HCT116 (cell line): ENCODE measurements around the gene UTP11. TPM values are rescaled to one million over a fixed set of nuclear protein-coding genes. Genes with fewer than 3 reads are reported as not detected.

Experiments
- ATAC-seq: fragments of 200-7000 bp; cut with Tn5 transposase; 2 replicates; pipeline ENCODE4 v1.9.1; 2020; ENCODE audit warnings: mild to moderate bottlenecking, moderate library complexity
- BruUV-seq: library from RNA; stranded (reverse); fragments of 400-500 nt; replicated peaks from 2 replicates; lab custom pipeline; 2021; lab: Mats Ljungman, UMichigan
- CTCF ChIA-PET: fragments of 300-600 bp; sonication (Branson Sonifier 250); formaldehyde crosslinking; loops from one replicate; lab custom pipeline; 2021; ENCODE audit warnings: antibody characterized with exemption; lab: Charles Lee
- POLR2A ChIA-PET: fragments of 300-600, 350-600 bp; sonication (Branson Sonifier 250); formaldehyde crosslinking; loops from one replicate; lab custom pipeline; 2021; ENCODE audit warnings: antibody characterized with exemption; lab: Charles Lee
- RAD21 ChIA-PET, 2 experiments: fragments of 300-600 bp; sonication (Branson Sonifier 250); formaldehyde crosslinking; loops; one replicate each; lab custom pipeline; 2023; ENCODE audit warnings: low total read pairs in 2 of 2; ENCODE audit not compliant: uncharacterized antibody in 2 of 2, unreplicated experiment in 2 of 2, low non-redundant PET in 1 of 2; lab: Charles Lee
- DNase-seq: peaks from one replicate; pipeline ENCODE4 v3.0.0-alpha.2; 2010; ENCODE audit warnings: low read depth, low spot score
- H2AFZ ChIP-seq: fragments of 200-600 bp; shearing (Covaris generic), sonication (generic); 2 replicates; pipeline ENCODE4 v1.6.1; 2017; ENCODE audit warnings: low read depth, mixed run types, mixed read lengths, antibody characterized with exemption, low read length; ENCODE audit not compliant: poor library complexity, severe bottlenecking
- H3K27ac ChIP-seq: 2 replicates; pipeline ENCODE4 v1.5.1; 2012; ENCODE audit warnings: low read depth, low read length
- H3K27me3 ChIP-seq: fragments of 200-600 bp; sonication (generic); 2 replicates; pipeline ENCODE4 v1.6.1; 2016; ENCODE audit warnings: mixed run types, low read length, mixed read lengths; ENCODE audit not compliant: insufficient read depth
- H3K36me3 ChIP-seq, 2 experiments: fragments of 200-500 bp in 1 of 2; fragments of 200-600 bp in 1 of 2; sonication (Bioruptor generic) in 1 of 2; sonication (generic) in 1 of 2; 2 replicates each; pipeline versions ENCODE4 v1.5.1 to v1.6.1; 2014 to 2016; ENCODE audit warnings: low read length in 2 of 2, inconsistent platforms in 1 of 2, mixed read lengths in 1 of 2, mixed run types in 1 of 2; ENCODE audit not compliant: insufficient read depth in 2 of 2, control insufficient read depth in 1 of 2
- H3K4me1 ChIP-seq, 2 experiments: fragments of 200-600 bp in 1 of 2; sonication (generic) in 1 of 2; 2 replicates each; pipeline versions ENCODE4 v1.5.1 to v1.6.1; 2012 to 2017; ENCODE audit warnings: low read length in 2 of 2, inconsistent platforms in 1 of 2, mild to moderate bottlenecking in 1 of 2, mixed read lengths in 1 of 2, mixed run types in 1 of 2, moderate library complexity in 1 of 2; ENCODE audit not compliant: insufficient read depth in 2 of 2, control insufficient read depth in 1 of 2
- H3K4me2 ChIP-seq: fragments of 200-600 bp; sonication (generic); 2 replicates; pipeline ENCODE4 v1.6.1; 2017; ENCODE audit warnings: mixed run types, low read length, mixed read lengths
- H3K4me3 ChIP-seq, 2 experiments: fragments of 200-600 bp in 1 of 2; sonication (generic) in 1 of 2; replicated peaks in 1 of 2; 2 replicates each; pipeline ENCODE4 v1.5.1; 2011 to 2016; ENCODE audit warnings: low read length in 2 of 2, control low read depth in 1 of 2, low read depth in 1 of 2, mild to moderate bottlenecking in 1 of 2, mixed read lengths in 1 of 2, mixed run types in 1 of 2
- H3K79me2 ChIP-seq: fragments of 200-600 bp; sonication (generic); 2 replicates; pipeline ENCODE4 v1.6.1; 2017; ENCODE audit warnings: mild to moderate bottlenecking, mixed run types, low read length, moderate library complexity, mixed read lengths; ENCODE audit not compliant: insufficient read depth
- H3K9ac ChIP-seq: fragments of 200-600 bp; sonication (generic); 2 replicates; pipeline ENCODE4 v1.6.1; 2016; ENCODE audit warnings: low read length, mixed read lengths
- H3K9me2 ChIP-seq: fragments of 200-600 bp; sonication (generic), shearing (Covaris generic); 2 replicates; pipeline ENCODE4 v1.6.1; 2017; ENCODE audit warnings: mixed run types, mild to moderate bottlenecking, moderate library complexity; ENCODE audit not compliant: insufficient read depth
- H3K9me3 ChIP-seq, 2 experiments: fragments of 200-500 bp in 1 of 2; fragments of 200-600 bp in 1 of 2; sonication (Bioruptor generic) in 1 of 2; sonication (generic) in 1 of 2; 2 replicates each; pipeline ENCODE4 v1.6.1; 2014 to 2017; ENCODE audit warnings: low read length in 2 of 2, mixed read lengths in 2 of 2, inconsistent platforms in 1 of 2, low read depth in 1 of 2, mild to moderate bottlenecking in 1 of 2, mixed run types in 1 of 2, moderate library complexity in 1 of 2; ENCODE audit not compliant: control insufficient read depth in 1 of 2, insufficient read depth in 1 of 2
- H4K20me1 ChIP-seq: fragments of 200-600 bp; sonication (generic), shearing (Covaris generic); 2 replicates; pipeline ENCODE4 v1.6.1; 2017; ENCODE audit warnings: mixed run types, mild to moderate bottlenecking, moderate library complexity; ENCODE audit not compliant: insufficient read depth
- ATF3 ChIP-seq: IDR thresholded peaks from 2 replicates; pipeline ENCODE4 v1.6.1; 2012
- EGR1 ChIP-seq: IDR thresholded peaks from 2 replicates; pipeline ENCODE4 v1.6.1; 2012; ENCODE audit warnings: low read depth
- FOSL1 ChIP-seq: IDR thresholded peaks from 2 replicates; pipeline ENCODE4 v1.6.1; 2012; ENCODE audit warnings: low read depth
- JUND ChIP-seq: IDR thresholded peaks from 2 replicates; pipeline ENCODE4 v1.6.1; 2012
- REST ChIP-seq: IDR thresholded peaks from 2 replicates; pipeline ENCODE4 v1.6.1; 2012; ENCODE audit warnings: low read depth
- SP1 ChIP-seq: IDR thresholded peaks from 2 replicates; pipeline ENCODE4 v1.6.1; 2012; ENCODE audit warnings: low read depth
- intact Hi-C: fragments of 100-400 bp; cut with micrococcal nuclease; formaldehyde crosslinking; loops from 2 replicates; pipeline ENCODE4 v1.10.0; 2022
- total RNA-seq: library from RNA; stranded (reverse); gene quantifications from one replicate; pipeline ENCODE4 v1.2.1, GENCODE V29; 2021; ENCODE audit not compliant: unreplicated experiment

The UTP11 gene
- total RNA-seq, 1 experiment from 2014 or later, result 47.5 TPM

- no peak for DNase-seq
- TF ChIP-seq EGR1 (no peak), SP1 (peak; percentile 50; the same call in 1 of the 2 replicates), ATF3 (no peak), JUND (peak; percentile 68), FOSL1 (peak; percentile 71), REST (no peak)
- TF ChIP-seq, all 23 proteins: peak for 3
- Histone ChIP-seq H3K9me3 (no peaks in the 10 kb centered on the region), H3K27ac (peak overlapping the region; percentile 83), H4K20me1 (no peaks in the 10 kb centered on the region), H3K4me2 (peak overlapping the region; percentile 87), H3K79me2 (peaks cover 50% of the 10 kb centered on the region), H3K36me3 (peaks cover 16 to 18% of the 10 kb centered on the region in 2 experiments; a peak in 3 of 4 replicates), H3K9ac (peak overlapping the region; percentile 60), H3K4me1 (peaks cover 43 to 60% of the 10 kb centered on the region in 2 experiments), H3K9me2 (no peaks in the 10 kb centered on the region), H3K4me3 (peak overlapping the region; percentile 17 to 45), H2AFZ (no peak overlapping the region), H3K27me3 (no peaks in the 10 kb centered on the region)
- intact Hi-C loops, result no loop called here
- BruUV-seq, result no TSS peak
- ATAC-seq, result peak; percentile 45
- ChIA-PET CTCF (interaction anchor here (1.4 kb wide), 1 partner anchor 19 kb away, joined by 5 read pairs; no protein-coding TSS in a partner anchor), POLR2A (interaction anchor here (1.0 kb wide), 1 partner anchor 8 kb away, joined by 3 read pairs; no protein-coding TSS in a partner anchor), RAD21 (no interaction called here)
Observed at GRCh38 chr1:37999430-38000232, 12.9 kb upstream of the UTP11 start.
